ENCODE data around the gene ERBB4.

DNA sequence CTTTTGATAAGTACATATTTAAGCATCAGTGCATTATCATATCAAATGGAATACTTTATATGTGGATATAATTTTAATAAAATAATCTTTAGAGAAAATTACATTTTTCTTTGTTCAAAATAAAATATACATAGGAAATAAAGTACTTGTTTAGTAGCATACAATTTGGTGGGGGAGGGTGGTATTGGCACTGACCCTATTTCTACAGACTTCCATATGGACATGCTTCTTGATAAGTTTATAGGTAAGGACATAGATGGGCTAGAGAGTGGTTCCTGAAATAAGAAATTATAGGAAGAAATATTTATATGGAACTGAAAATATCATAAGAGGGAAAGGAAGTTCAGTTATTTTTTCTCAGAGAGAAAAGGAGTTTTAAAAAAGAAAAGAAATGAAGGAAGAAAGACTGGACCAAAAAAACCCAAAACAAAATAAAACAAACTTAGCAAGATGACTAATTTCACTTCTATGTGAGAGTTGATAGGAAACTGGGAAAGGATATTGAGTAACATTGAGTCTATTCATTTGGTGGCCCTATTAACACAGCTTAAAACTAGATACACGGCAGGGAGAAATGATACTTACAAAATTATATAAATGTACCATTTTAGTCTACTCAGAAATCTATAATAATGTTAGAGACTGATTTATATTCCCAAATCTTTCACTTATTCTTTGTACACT lies 505.9 kb downstream of the ERBB4 start:
- TF ChIP-seq, protein P1, sequence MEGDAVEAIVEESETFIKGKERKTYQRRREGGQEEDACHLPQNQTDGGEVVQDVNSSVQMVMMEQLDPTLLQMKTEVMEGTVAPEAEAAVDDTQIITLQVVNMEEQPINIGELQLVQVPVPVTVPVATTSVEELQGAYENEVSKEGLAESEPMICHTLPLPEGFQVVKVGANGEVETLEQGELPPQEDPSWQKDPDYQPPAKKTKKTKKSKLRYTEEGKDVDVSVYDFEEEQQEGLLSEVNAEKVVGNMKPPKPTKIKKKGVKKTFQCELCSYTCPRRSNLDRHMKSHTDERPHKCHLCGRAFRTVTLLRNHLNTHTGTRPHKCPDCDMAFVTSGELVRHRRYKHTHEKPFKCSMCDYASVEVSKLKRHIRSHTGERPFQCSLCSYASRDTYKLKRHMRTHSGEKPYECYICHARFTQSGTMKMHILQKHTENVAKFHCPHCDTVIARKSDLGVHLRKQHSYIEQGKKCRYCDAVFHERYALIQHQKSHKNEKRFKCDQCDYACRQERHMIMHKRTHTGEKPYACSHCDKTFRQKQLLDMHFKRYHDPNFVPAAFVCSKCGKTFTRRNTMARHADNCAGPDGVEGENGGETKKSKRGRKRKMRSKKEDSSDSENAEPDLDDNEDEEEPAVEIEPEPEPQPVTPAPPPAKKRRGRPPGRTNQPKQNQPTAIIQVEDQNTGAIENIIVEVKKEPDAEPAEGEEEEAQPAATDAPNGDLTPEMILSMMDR (IDR thresholded peaks at IDR 0.05), result no peak
- TF ChIP-seq, protein P2, sequence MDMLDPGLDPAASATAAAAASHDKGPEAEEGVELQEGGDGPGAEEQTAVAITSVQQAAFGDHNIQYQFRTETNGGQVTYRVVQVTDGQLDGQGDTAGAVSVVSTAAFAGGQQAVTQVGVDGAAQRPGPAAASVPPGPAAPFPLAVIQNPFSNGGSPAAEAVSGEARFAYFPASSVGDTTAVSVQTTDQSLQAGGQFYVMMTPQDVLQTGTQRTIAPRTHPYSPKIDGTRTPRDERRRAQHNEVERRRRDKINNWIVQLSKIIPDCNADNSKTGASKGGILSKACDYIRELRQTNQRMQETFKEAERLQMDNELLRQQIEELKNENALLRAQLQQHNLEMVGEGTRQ (IDR thresholded peaks at IDR 0.05), result no peak
- no peak for TF ChIP-seq MYC (IDR thresholded peaks at IDR 0.05; ENCODE audit: borderline replicate concordance, low read length)
- TF ChIP-seq ESRRA (IDR thresholded peaks at IDR 0.05; ENCODE audit: borderline replicate concordance, low read length), result no peak
- TF ChIP-seq POLR2A (IDR thresholded peaks at IDR 0.05; ENCODE audit: low read length), result no peak
- TF ChIP-seq MAFK (IDR thresholded peaks at IDR 0.05; ENCODE audit: partially characterized antibody), result no peak
- no peak for TF ChIP-seq RFX5 (IDR thresholded peaks at IDR 0.05)
